Esophagus muscularis mucosa (tissue), 4 donors: ENCODE measurements around the gene SPP1. TPM values are rescaled to one million over a fixed set of nuclear protein-coding genes. Genes with fewer than 3 reads are reported as not detected.

Experiments
- DNase-seq: peaks from one replicate; pipeline ENCODE4 v3.0.0-alpha.2; 2017; ENCODE audit errors: extremely low spot score
- H3K27ac ChIP-seq, 4 donors: fragments of 200-600 bp; sonication (generic); replicated peaks in 1 of 4; 1 replicate in 3 of 4; 2 replicates in 1 of 4; pipeline ENCODE4 v1.5.1; 2016 to 2019; ENCODE audit warnings: mild to moderate bottlenecking in 1 of 4
- H3K27me3 ChIP-seq, 4 donors: fragments of 200-600 bp; sonication (generic); one replicate each; pipeline versions ENCODE4 v1.5.1 to v1.6.0; 2016 to 2019
- H3K36me3 ChIP-seq, 4 donors: fragments of 200-600 bp; sonication (generic); one replicate each; pipeline ENCODE4 v1.5.1; 2016 to 2019
- H3K4me1 ChIP-seq, 4 donors: fragments of 200-600 bp; sonication (generic); one replicate each; pipeline ENCODE4 v1.5.1; 2016 to 2019
- H3K4me3 ChIP-seq, 4 donors: fragments of 200-600 bp; sonication (generic); 1 replicate in 2 of 4; 2 replicates in 2 of 4; pipeline ENCODE4 v1.5.1; 2016 to 2019; ENCODE audit warnings: mild to moderate bottlenecking in 4 of 4, moderate library complexity in 1 of 4
- H3K9me3 ChIP-seq, 4 donors: fragments of 200-600 bp; sonication (generic); 1 replicate in 3 of 4; 2 replicates in 1 of 4; pipeline ENCODE4 v1.5.1; 2016 to 2019
- EP300 ChIP-seq: sonication (generic); formaldehyde crosslinking; IDR thresholded peaks from one replicate; pipeline ENCODE4 v1.6.1; 2017; ENCODE audit warnings: antibody characterized with exemption
- POLR2A ChIP-seq: fragments of 450-650 bp; IDR thresholded peaks from one replicate; pipeline ENCODE4 v1.6.1; 2017; ENCODE audit warnings: antibody characterized with exemption, moderate library complexity, mild to moderate bottlenecking, low read depth
- POLR2AphosphoS5 ChIP-seq, 2 donors: sonication (generic); formaldehyde crosslinking; IDR thresholded peaks; one replicate each; pipeline ENCODE4 v1.6.1; 2017; ENCODE audit warnings: antibody characterized with exemption in 2 of 2
- WGBS: methylation state at CpG from one replicate; pipeline ENCODE4 v1.1.5; 2018; 5-methylcytosine and 5-hydroxymethylcytosine counted together
- intact Hi-C: fragments of 100-400 bp; cut with DNase I; formaldehyde crosslinking; loops from one replicate; pipeline ENCODE4 v1.15.1; 2023
- total RNA-seq, 4 donors: library from RNA; depleted of rRNA; stranded (reverse); fragments of >200 nt; gene quantifications; one replicate each; pipeline versions ENCODE4 v1.1.0 to v1.2.1, GENCODE V29; 2016
- TF ChIP-seq, protein P1 (sequence below), 3 experiments: fragments of 200-600 bp in 2 of 3; fragments of 450-650 bp in 1 of 3; sonication (generic) in 2 of 3; IDR thresholded peaks; one replicate each; pipeline ENCODE4 v1.5.1; 2017 to 2019; ENCODE audit warnings: antibody characterized with exemption in 3 of 3, mild to moderate bottlenecking in 2 of 3, moderate library complexity in 1 of 3

Gene SPP1
- total RNA-seq, 4 donors from 2014 or later: 2.5 to 45.4 (median 15.0) TPM

DNA sequence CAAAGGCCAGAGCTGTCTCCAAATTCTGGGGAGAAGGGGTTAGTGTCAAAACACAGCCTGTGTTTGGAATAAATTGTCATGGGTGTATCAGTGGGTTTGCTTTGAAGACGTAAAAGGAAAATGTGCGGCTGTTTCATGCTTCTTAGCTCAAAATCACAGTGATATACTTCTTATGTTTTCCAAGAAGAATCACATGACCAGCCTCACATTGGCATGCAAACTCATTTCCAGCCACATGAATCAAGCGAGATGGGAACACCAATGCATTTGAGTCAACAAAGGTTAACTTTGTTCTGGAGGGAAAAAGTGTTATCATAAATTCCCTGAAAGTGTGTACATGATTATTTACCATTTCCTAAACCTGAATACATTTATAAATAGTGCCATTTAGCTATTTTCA lies 19.0 kb upstream of the SPP1 start:
- H3K27me3 ChIP-seq: no peaks in the 10 kb centered on the region
- intact Hi-C loops: no loop called here
- TF ChIP-seq POLR2A: no peak
- TF ChIP-seq, protein P1, sequence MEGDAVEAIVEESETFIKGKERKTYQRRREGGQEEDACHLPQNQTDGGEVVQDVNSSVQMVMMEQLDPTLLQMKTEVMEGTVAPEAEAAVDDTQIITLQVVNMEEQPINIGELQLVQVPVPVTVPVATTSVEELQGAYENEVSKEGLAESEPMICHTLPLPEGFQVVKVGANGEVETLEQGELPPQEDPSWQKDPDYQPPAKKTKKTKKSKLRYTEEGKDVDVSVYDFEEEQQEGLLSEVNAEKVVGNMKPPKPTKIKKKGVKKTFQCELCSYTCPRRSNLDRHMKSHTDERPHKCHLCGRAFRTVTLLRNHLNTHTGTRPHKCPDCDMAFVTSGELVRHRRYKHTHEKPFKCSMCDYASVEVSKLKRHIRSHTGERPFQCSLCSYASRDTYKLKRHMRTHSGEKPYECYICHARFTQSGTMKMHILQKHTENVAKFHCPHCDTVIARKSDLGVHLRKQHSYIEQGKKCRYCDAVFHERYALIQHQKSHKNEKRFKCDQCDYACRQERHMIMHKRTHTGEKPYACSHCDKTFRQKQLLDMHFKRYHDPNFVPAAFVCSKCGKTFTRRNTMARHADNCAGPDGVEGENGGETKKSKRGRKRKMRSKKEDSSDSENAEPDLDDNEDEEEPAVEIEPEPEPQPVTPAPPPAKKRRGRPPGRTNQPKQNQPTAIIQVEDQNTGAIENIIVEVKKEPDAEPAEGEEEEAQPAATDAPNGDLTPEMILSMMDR (IDR thresholded peaks at IDR 0.05): no peak
- TF ChIP-seq EP300: no peak
- TF ChIP-seq POLR2AphosphoS5 (IDR thresholded peaks at IDR 0.05): no peak
- 73% methylated on average over 3 of the region's 3 CpGs for WGBS
- no peaks in the 10 kb centered on the region for H3K36me3 ChIP-seq
- no peaks in the 10 kb centered on the region for H3K9me3 ChIP-seq
- H3K4me3 ChIP-seq: no peak overlapping the region
- no peaks in the 10 kb centered on the region for H3K4me1 ChIP-seq
- no peak overlapping the region for H3K27ac ChIP-seq
- no peak for DNase-seq

DNA sequence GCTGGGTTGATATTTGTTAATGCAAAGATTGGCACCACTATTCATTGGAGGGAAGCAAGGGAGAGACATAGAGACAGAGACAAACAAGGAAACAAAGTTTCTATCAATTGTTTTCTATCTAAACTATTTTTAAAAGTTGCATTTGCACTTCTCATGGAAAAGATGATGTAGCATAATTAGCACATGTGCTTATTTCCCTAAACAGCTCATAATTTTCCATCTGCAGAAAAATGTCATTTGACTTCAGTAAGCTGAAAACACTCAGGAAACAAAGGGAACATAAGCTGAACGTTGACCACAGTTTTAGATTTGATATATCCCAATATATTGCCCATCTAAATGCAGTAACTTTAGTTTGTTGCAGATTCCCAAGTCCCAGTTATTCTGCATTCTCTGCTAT lies 18.5 kb upstream of the SPP1 start:
- H3K9me3 ChIP-seq: no peaks in the 10 kb centered on the region
- no peak overlapping the region for H3K27ac ChIP-seq
- H3K36me3 ChIP-seq: no peaks in the 10 kb centered on the region
- WGBS: 42% methylated on average over 1 of the region's 1 CpG
- H3K4me1 ChIP-seq: no peaks in the 10 kb centered on the region
- intact Hi-C loops: no loop called here
- TF ChIP-seq, protein P1 (IDR thresholded peaks at IDR 0.05): no peak
- TF ChIP-seq EP300: no peak
- TF ChIP-seq POLR2A: no peak
- TF ChIP-seq POLR2AphosphoS5 (IDR thresholded peaks at IDR 0.05): no peak
- no peak overlapping the region for H3K4me3 ChIP-seq
- DNase-seq: no peak
- H3K27me3 ChIP-seq: no peaks in the 10 kb centered on the region

DNA sequence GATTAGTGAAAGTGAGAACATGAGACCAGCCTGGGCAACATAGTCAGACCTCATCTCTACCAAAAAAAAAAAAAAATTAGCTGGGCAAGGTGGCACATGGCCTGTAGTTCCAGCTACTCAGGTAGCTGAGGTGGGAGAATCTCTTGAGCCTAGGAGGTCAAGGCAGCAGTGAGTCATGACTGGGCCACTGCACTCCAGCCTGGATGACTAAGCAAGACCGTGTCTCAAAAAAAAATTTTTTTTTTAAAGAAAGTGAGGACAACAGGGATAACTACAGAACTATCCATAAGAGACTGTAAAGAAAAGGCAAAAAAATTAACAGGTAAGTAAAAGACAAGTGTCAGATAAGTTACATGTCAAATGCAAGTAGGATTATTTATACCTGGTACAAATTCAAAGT lies 13.5 kb upstream of the SPP1 start:
- 45% methylated on average over 1 of the region's 1 CpG for WGBS
- H3K4me3 ChIP-seq: no peak overlapping the region
- H3K27me3 ChIP-seq: no peaks in the 10 kb centered on the region
- H3K4me1 ChIP-seq: no peaks in the 10 kb centered on the region
- H3K9me3 ChIP-seq: no peaks in the 10 kb centered on the region
- no peak overlapping the region for H3K27ac ChIP-seq
- intact Hi-C loops: no loop called here
- no peak for DNase-seq
- H3K36me3 ChIP-seq: no peaks in the 10 kb centered on the region
- no peak for TF ChIP-seq POLR2AphosphoS5 (IDR thresholded peaks at IDR 0.05)
- no peak for TF ChIP-seq POLR2A
- TF ChIP-seq, protein P1 (IDR thresholded peaks at IDR 0.05): no peak
- TF ChIP-seq EP300: no peak

DNA sequence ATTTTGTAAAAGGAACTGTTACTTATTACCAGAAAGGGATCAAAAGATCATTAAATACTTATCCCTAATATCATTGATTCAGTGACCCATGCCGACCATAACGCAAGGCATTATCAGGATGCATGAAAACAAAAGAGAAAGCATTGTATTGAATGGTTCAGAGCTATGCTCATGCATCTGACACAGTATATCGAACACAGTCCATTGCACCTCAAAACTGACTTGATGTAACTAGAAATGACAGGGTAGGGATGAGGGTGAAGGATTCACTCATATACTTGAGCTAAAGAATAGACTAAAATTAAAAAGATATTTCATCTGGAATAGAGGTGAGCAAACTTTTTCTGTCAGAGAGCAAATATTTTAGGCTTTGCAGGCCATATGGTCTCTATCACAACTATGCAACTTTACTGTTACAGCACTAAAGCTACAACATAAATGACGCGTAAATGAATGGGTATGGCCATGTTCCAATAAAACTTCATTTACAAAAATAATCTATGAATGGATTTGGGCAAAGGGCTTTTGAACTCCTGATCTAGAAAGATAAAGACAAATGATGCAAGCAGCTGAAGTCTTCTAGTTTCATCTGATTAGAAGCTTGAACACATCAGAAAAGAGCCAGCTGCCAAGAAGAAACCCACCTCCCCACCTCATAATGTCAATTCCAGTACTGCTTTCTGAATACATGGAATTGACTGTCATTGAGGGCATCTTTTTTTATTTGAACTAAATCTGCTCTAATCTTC lies 12.9 kb upstream of the SPP1 start:
- DNase-seq: no peak
- 75% methylated on average over 5 of the region's 5 CpGs for WGBS
- no peaks in the 10 kb centered on the region for H3K4me1 ChIP-seq
- H3K36me3 ChIP-seq: no peaks in the 10 kb centered on the region
- no peaks in the 10 kb centered on the region for H3K9me3 ChIP-seq
- H3K4me3 ChIP-seq: no peak overlapping the region
- intact Hi-C loops: no loop called here
- H3K27ac ChIP-seq: no peak overlapping the region
- TF ChIP-seq EP300: no peak
- TF ChIP-seq POLR2A: no peak
- TF ChIP-seq, protein P1 (IDR thresholded peaks at IDR 0.05): no peak
- TF ChIP-seq POLR2AphosphoS5 (IDR thresholded peaks at IDR 0.05): no peak
- no peaks in the 10 kb centered on the region for H3K27me3 ChIP-seq
